Stimulated activated CD8-positive, alpha-beta memory T cell treated with anti-CD3 and anti-CD28 coated beads, Interleukin-2, amount 100 ng/mL, for 48 hours (primary cell): ENCODE measurements around the gene LHFPL5.

Experiments used
- DNase-seq, 2 donors: peaks; one replicate each; pipeline ENCODE4 v3.0.0-alpha.2; 2020; ENCODE audit warnings: low read depth in 2 of 2

Gene LHFPL5

GRCh38 chr6:35856250-35856649, 51.1 kb downstream of the LHFPL5 start:
- DNase-seq, result no peak

GRCh38 chr6:35857853-35858252, 52.7 kb downstream of the LHFPL5 start:
- no peak for DNase-seq

GRCh38 chr6:35859367-35859766, 54.2 kb downstream of the LHFPL5 start:
- DNase-seq, result no peak
